Esophagus (tissue), 2 donors: ENCODE measurements around the gene NPBWR2. TPM values are rescaled to one million over a fixed set of nuclear protein-coding genes. Genes with fewer than 3 reads are reported as not detected.
"Not testable (repeated sequence)": the region's sequence is repeated elsewhere in the genome, so short reads cannot be mapped to it uniquely, and the experiment has no call there.

ENCODE experiments used
- H3K27ac ChIP-seq, 2 donors: one replicate each; pipeline ENCODE4 v1.5.1; 2013; ENCODE audit warnings: low read depth in 2 of 2, mild to moderate bottlenecking in 2 of 2, inconsistent platforms in 1 of 2, low read length in 1 of 2, moderate library complexity in 1 of 2
- H3K27me3 ChIP-seq, 2 donors: one replicate each; pipeline ENCODE4 v1.6.1; 2013; ENCODE audit warnings: low read length in 2 of 2, control low read depth in 1 of 2, mild to moderate bottlenecking in 1 of 2; ENCODE audit not compliant: insufficient read depth in 2 of 2, control insufficient read depth in 1 of 2
- H3K36me3 ChIP-seq, 2 donors: one replicate each; pipeline ENCODE4 v1.6.1; 2013; ENCODE audit warnings: low read length in 1 of 2; ENCODE audit not compliant: control insufficient read depth in 2 of 2, insufficient read depth in 2 of 2
- H3K4me1 ChIP-seq, 2 donors: one replicate each; pipeline ENCODE4 v1.6.1; 2013; ENCODE audit warnings: low read length in 1 of 2; ENCODE audit not compliant: control insufficient read depth in 2 of 2, insufficient read depth in 2 of 2
- H3K4me3 ChIP-seq, 2 donors: one replicate each; pipeline ENCODE4 v1.5.1; 2013; ENCODE audit warnings: low read length in 2 of 2, mild to moderate bottlenecking in 2 of 2, low read depth in 1 of 2, moderate library complexity in 1 of 2
- H3K9me3 ChIP-seq, 2 donors: one replicate each; pipeline ENCODE4 v1.6.1; 2013; ENCODE audit warnings: mild to moderate bottlenecking in 2 of 2, low read depth in 1 of 2, low read length in 1 of 2, moderate library complexity in 1 of 2; ENCODE audit not compliant: control insufficient read depth in 2 of 2, insufficient read depth in 1 of 2
- WGBS, 2 donors: extraction: QIAGEN DNeasy Blood & Tissue Kit; methylation state at CpG; one replicate each; pipeline ENCODE4 v1.1.7; 2013; 5-methylcytosine and 5-hydroxymethylcytosine counted together
- polyA plus RNA-seq, 2 donors: library from polyadenylated mRNA; stranded (reverse); fragments of 200-250 nt; gene quantifications; one replicate each; pipeline ENCODE4 v1.2.3, GENCODE V29; 2013
- donor health status: healthy with polysubstance abuse.
- donor health status: Bipolar disorder and iron deficiency.

Gene NPBWR2
- polyA plus RNA-seq, 2 donors: not detected

DNA sequence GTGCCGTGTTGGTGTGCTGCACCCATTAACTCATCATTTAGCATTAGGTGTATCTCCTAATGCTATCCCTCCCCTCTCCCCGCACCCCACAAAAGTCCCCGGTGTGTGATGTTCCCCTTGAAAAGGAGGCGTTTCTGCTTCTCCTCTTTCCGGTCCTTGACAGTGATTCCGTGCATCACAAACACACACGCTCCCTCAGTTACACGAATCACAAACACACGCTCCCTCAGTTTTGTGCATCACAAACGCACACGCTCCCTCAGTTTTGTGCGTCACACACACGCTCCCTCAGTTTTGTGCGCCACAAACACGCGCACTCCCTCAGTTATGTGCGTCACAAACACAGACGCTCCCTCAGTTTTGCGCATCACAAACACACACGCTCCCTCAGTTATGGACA lies 27.4 kb upstream of the NPBWR2 start:
- not testable (repeated sequence) for H3K27ac ChIP-seq, H3K36me3 ChIP-seq, H3K27me3 ChIP-seq, H3K4me3 ChIP-seq, H3K9me3 ChIP-seq, H3K4me1 ChIP-seq
- WGBS, 2 donors: 64 to 68% methylated on average over 20 of the region's 20 CpGs

DNA sequence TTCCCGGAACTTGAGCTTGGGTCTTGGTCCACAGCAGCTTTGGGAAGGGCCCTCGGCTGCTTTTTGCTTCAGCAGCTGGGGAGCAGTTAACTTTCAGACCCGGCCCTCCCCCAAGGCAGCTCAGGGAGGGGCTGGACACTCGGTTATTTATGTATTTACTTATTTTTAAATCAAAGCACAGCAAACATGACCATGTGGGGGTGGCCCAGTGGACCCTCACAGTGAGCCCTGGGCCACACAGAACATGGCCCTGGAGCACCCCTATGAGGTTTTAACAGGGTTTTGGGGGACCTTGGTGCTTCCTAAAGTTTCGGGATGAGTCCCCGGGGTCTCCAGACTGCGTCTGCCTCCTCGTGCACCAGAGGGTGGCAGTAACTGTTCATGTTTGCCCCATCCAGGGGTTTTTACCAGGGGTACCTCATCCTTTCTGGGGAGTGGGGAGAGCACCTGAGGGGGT lies 26.6 kb upstream of the NPBWR2 start:
- Histone ChIP-seq H3K4me3 (no peak overlapping the region), H3K9me3 (no peaks in the 10 kb centered on the region), H3K27me3 (no peaks in the 10 kb centered on the region), H3K36me3 (no peaks in the 10 kb centered on the region), H3K4me1 (no peaks in the 10 kb centered on the region), H3K27ac (no peak overlapping the region)
- WGBS, 2 donors: 39 to 44% methylated on average over 8 of the region's 8 CpGs

DNA sequence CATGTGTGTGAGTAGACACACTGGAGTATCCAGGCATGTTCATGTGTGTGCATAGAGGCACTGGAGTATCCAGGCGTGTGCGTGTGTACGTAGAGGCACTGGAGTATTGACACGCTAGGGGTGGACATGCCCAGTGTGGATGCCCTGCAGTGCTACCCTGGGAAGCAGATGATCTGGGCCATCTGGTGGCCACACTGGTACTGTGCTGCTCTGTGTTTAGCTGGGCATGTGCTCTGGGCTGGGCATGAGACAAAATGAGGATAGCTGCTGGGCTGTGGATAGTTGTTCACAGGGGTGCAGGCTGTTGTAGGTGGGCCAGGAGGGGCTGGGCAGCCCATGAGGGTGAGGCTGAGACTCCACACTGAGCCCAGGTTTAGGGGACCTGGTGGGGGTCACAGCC lies 24.0 kb upstream of the NPBWR2 start:
- Histone ChIP-seq H3K27ac (no peak overlapping the region), H3K4me3 (no peak overlapping the region), H3K27me3 (no peaks in the 10 kb centered on the region), H3K36me3 (no peaks in the 10 kb centered on the region), H3K4me1 (no peaks in the 10 kb centered on the region), H3K9me3 (no peaks in the 10 kb centered on the region)
- WGBS, 2 donors: 65 to 75% methylated on average over 4 of the region's 4 CpGs

DNA sequence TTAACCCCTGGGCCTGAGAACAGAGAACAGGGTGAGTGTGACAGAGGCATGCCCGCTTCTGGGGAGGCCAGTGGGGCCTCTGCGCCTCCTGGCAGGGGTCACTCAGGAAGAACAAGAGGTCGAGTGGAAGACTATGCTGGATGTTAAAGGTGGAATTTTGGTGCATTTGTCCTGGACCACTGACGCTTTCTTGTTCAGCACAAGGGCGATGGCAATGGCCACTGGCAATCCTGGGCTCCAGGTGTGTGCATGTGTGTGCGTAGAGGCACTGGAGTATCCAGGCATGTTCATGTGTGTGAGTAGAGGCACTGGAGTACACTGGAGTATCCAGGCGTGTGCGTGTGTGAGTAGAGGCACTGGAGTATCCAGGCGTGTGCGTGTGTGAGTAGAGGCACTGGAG lies 23.5 kb upstream of the NPBWR2 start:
- Histone ChIP-seq H3K4me1 (no peaks in the 10 kb centered on the region), H3K27me3 (no peaks in the 10 kb centered on the region), H3K36me3 (no peaks in the 10 kb centered on the region), H3K4me3 (no peak overlapping the region), H3K9me3 (no peaks in the 10 kb centered on the region), H3K27ac (no peak overlapping the region)
- 78 to 83% methylated on average over 10 of the region's 10 CpGs for WGBS, 2 donors

DNA sequence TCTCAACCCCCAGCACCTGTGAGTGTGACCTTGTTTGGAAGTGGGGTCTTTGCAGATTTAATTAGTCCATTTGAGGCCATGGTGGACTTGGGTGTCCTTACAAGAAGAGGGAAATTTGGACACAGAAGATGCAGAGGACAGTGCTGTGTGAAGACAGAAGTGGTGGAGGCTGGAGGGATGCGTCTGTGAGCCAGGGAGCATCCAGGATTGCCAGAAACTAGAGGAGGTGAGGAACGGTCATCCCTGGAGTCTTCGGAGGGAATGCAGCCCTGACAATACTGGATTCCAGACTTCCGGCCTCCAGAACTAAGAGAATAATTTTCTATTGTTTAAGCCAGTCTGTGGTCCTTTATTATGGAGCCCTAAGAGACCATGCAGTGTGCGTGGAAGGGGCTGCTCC lies 22.9 kb upstream of the NPBWR2 start:
- Histone ChIP-seq H3K27ac (no peak overlapping the region), H3K27me3 (no peaks in the 10 kb centered on the region), H3K4me1 (no peaks in the 10 kb centered on the region), H3K9me3 (no peaks in the 10 kb centered on the region), H3K36me3 (no peaks in the 10 kb centered on the region), H3K4me3 (no peak overlapping the region)
- WGBS, 2 donors: 67 to 73% methylated on average over 5 of the region's 5 CpGs

DNA sequence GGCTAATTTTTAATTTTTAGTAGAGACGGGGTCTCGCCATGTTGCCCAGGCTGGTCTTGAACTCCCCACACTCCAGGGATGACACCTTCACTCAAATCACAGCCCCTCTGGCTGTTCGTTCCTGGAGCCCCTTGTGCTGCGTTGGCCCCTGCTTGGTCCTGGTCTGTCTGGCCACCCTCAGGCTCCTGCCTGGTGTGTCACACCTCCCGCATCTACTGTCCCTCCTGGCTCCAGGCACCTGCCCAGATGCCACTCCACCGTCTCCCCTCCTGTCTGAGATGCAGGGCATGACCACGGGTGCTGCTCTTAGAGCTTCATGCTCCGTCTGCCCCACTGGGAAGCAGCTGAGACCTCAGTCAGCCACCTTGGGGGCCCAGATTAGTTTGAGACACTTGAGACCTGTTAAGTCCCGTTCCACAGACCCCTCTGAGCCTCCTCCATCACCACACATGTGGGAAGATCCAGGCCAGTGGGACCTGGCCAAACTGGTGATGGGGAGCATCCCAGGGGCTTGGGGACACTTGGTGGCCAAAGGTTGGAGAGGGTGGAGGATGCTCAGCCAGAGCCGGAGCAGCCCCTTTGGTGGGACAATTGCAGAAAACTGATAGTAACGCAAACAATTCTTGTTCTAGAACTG lies 21.9 kb upstream of the NPBWR2 start:
- H3K27ac ChIP-seq: no peak overlapping the region
- H3K4me1 ChIP-seq: no peaks in the 10 kb centered on the region
- no peak overlapping the region for H3K4me3 ChIP-seq
- no peaks in the 10 kb centered on the region for H3K36me3 ChIP-seq
- 81 to 83% methylated on average over 11 of the region's 11 CpGs for WGBS, 2 donors
- H3K9me3 ChIP-seq: no peaks in the 10 kb centered on the region
- H3K27me3 ChIP-seq: no peaks in the 10 kb centered on the region

DNA sequence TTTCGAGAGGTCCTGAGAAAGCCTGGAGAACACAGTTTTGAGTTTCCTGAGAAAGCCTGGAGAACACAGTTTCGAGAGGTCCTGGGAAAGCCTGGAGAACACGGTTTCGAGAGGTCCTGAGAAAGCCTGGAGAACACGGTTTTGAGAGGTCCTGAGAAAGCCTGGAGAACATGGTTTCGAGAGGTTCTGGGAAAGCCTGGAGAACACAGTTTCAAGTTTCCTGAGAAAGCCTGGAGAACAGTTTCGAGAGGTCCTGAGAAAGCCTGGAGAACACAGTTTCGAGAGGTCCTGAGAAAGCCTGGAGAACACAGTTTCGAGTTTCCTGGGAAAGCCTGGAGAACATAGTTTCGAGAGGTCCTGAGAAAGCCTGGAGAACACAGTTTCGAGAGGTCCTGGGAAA lies 16.2 kb upstream of the NPBWR2 start:
- not testable (repeated sequence) for H3K4me1 ChIP-seq, H3K9me3 ChIP-seq, H3K36me3 ChIP-seq, H3K27me3 ChIP-seq, H3K4me3 ChIP-seq, H3K27ac ChIP-seq
- 84 to 85% methylated on average over 11 of the region's 11 CpGs for WGBS, 2 donors

DNA sequence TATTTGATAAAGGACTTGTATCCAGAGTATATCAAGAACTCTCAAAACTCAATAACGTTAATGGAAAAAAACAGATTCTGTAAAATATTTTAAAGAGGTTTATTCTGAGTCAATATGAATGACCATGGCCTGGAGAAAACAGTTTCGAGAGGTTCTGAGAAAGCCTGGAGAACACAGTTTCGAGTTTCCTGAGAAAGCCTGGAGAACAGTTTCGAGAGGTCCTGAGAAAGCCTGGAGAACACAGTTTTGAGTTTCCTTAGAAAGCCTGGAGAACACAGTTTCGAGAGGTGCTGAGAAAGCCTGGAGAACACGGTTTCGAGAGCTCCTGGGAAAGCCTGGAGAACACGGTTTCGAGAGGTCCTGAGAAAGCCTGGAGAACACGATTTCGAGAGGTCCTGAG lies 15.6 kb upstream of the NPBWR2 start:
- not testable (repeated sequence) for H3K4me1 ChIP-seq, H3K4me3 ChIP-seq, H3K27ac ChIP-seq, H3K27me3 ChIP-seq, H3K36me3 ChIP-seq, H3K9me3 ChIP-seq
- 82% methylated on average over 11 of the region's 11 CpGs for WGBS, 2 donors

DNA sequence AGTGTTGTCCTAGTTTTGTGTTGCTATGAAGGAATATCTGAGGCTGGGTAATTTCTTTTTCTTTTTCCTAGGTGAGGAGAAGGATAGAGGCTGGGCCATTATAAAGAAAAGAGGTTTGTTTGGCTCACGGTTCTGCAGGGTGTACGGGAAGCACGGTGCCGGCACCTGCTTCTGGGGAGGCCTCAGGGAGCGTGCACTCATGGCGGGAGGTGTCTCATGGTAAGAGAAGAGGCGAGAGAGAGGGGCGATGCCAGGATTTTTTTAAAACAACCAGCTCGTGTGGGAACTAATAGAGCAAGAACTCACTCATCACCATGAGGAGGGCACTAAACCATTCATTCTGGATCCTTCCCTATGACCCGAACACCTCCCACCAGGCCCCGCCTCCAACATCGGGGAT lies 14.2 kb upstream of the NPBWR2 start:
- Histone ChIP-seq H3K27ac (no peak overlapping the region), H3K36me3 (no peaks in the 10 kb centered on the region), H3K4me1 (no peaks in the 10 kb centered on the region), H3K27me3 (no peaks in the 10 kb centered on the region), H3K4me3 (no peak overlapping the region), H3K9me3 (no peaks in the 10 kb centered on the region)
- 74 to 80% methylated on average over 12 of the region's 12 CpGs for WGBS, 2 donors

DNA sequence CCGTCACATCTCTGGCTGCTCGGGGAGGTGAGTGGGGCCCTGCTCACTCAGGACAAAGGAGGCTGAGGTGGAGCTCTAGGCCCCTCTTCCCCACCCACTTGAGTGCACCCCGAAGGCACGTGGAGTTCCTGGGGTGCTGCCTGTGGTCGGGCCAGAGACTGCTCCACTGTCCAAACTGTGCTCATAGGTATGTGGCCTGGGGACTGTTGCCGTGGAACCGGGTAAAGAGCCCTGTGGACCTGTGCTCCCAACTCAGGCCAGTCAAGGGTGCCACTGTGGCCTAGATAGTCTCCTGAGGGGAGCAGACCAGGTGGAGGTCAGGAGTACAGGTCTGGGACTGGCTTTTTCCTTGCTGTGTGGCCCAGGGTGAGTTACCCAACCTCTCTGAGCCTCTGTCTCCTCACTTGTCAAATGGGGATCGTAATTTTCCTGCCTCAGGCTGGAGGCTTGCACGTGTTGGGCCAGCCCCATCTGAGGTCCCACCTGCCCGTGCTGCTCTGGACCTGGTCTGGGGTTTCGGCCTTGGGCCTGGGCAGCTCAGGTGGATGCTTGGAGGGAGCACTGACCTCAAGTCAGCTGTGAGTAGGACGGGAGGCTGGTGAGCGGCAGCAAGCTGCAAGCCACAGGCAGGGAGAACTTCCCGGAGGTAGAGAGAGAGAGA lies 12.4 kb upstream of the NPBWR2 start:
- 60 to 64% methylated on average over 14 of the region's 14 CpGs for WGBS, 2 donors
- Histone ChIP-seq H3K27me3 (no peaks in the 10 kb centered on the region), H3K9me3 (no peaks in the 10 kb centered on the region), H3K36me3 (no peaks in the 10 kb centered on the region), H3K4me1 (no peaks in the 10 kb centered on the region), H3K4me3 (no peak overlapping the region), H3K27ac (no peak overlapping the region)
